HEK293 (cell line): ENCODE data around the gene SPACA9.

Source experiments
- CTCF ChIA-PET: fragments of 350-600 bp; formaldehyde crosslinking; extraction: SDS; loops from one replicate; lab custom pipeline; 2021; ENCODE audit warnings: antibody characterized with exemption; lab: Yijun Ruan, JAX
- POLR2A ChIA-PET: fragments of 300-600 bp; formaldehyde crosslinking; extraction: SDS; loops from one replicate; lab custom pipeline; 2020; ENCODE audit warnings: antibody characterized with exemption, inconsistent platforms; lab: Yijun Ruan, JAX
- H3K27ac ChIP-seq: fragments of 200-500 bp; sonication (Bioruptor generic); 2 replicates; pipeline ENCODE4 v1.5.1; 2014; ENCODE audit warnings: low read depth, low read length, control low read depth, inconsistent platforms; ENCODE audit errors: extremely low read depth
- H3K36me3 ChIP-seq, 2 experiments: fragments of 200-500 bp in 1 of 2; sonication (Bioruptor generic) in 1 of 2; 1 replicate in 1 of 2; 2 replicates in 1 of 2; pipeline ENCODE4 v1.5.1; 2014 to 2017; ENCODE audit warnings: inconsistent platforms in 2 of 2, low read length in 2 of 2; ENCODE audit not compliant: control insufficient read depth in 2 of 2, insufficient read depth in 1 of 2
- H3K4me1 ChIP-seq: fragments of 200-500 bp; sonication (Bioruptor generic); 2 replicates; pipeline ENCODE4 v1.5.1; 2014; ENCODE audit warnings: mild to moderate bottlenecking, low read length, inconsistent platforms; ENCODE audit not compliant: control insufficient read depth, insufficient read depth
- H3K4me3 ChIP-seq: 2 replicates; pipeline ENCODE4 v1.5.1; 2011; ENCODE audit warnings: low read depth, mild to moderate bottlenecking, control low read depth, low read length, moderate library complexity
- H3K9me3 ChIP-seq: fragments of 200-500 bp; sonication (Bioruptor generic); 2 replicates; pipeline ENCODE4 v1.5.1; 2014; ENCODE audit warnings: low read depth, low read length, inconsistent platforms; ENCODE audit not compliant: control insufficient read depth, insufficient read depth
- ATF2 ChIP-seq: fragments of 450-650 bp; formaldehyde crosslinking; IDR thresholded peaks from 2 replicates; pipeline ENCODE4 v1.5.1; 2016; ENCODE audit warnings: missing biosample characterization, missing genetic modification characterization, low read depth
- CTCF ChIP-seq: fragments of 450-650 bp; formaldehyde crosslinking; IDR thresholded peaks from 2 replicates; pipeline ENCODE4 v1.5.1; 2016; ENCODE audit warnings: missing biosample characterization, missing genetic modification characterization
- KLF1 ChIP-seq: fragments of 450-650 bp; formaldehyde crosslinking; IDR thresholded peaks from 2 replicates; pipeline ENCODE4 v1.5.1; 2016; ENCODE audit warnings: missing biosample characterization, missing genetic modification characterization
- MZF1 ChIP-seq: fragments of 450-650 bp; formaldehyde crosslinking; IDR thresholded peaks from 2 replicates; pipeline ENCODE4 v1.5.1; 2017; ENCODE audit warnings: missing biosample characterization, missing genetic modification characterization, borderline replicate concordance
- SP2 ChIP-seq: fragments of 450-650 bp; formaldehyde crosslinking; IDR thresholded peaks from 2 replicates; pipeline ENCODE4 v1.5.1; 2016; ENCODE audit warnings: missing biosample characterization, missing genetic modification characterization
- YY1 ChIP-seq: fragments of 450-650 bp; formaldehyde crosslinking; IDR thresholded peaks from 2 replicates; pipeline ENCODE4 v1.5.1; 2018; ENCODE audit warnings: missing biosample characterization, missing genetic modification characterization
- ZFP3 ChIP-seq: fragments of 450-650 bp; formaldehyde crosslinking; IDR thresholded peaks from 2 replicates; pipeline ENCODE4 v1.5.1; 2016; ENCODE audit warnings: low read depth, missing biosample characterization, missing genetic modification characterization
- ZNF146 ChIP-seq: fragments of 450-650 bp; formaldehyde crosslinking; IDR thresholded peaks from 2 replicates; pipeline ENCODE4 v1.5.1; 2016; ENCODE audit warnings: missing biosample characterization, missing genetic modification characterization
- ZNF155 ChIP-seq: fragments of 450-650 bp; formaldehyde crosslinking; IDR thresholded peaks from 2 replicates; pipeline ENCODE4 v1.5.1; 2016; ENCODE audit warnings: missing biosample characterization, missing genetic modification characterization
- ZNF19 ChIP-seq: fragments of 450-650 bp; formaldehyde crosslinking; IDR thresholded peaks from 2 replicates; pipeline ENCODE4; 2016; ENCODE audit warnings: missing biosample characterization, missing genetic modification characterization, low read depth
- ZNF248 ChIP-seq: fragments of 450-650 bp; formaldehyde crosslinking; IDR thresholded peaks from 2 replicates; pipeline ENCODE4 v1.5.1; 2017; ENCODE audit warnings: missing biosample characterization, missing genetic modification characterization
- ZNF394 ChIP-seq: fragments of 450-650 bp; formaldehyde crosslinking; IDR thresholded peaks from 2 replicates; pipeline ENCODE4 v1.5.1; 2016; ENCODE audit warnings: missing biosample characterization, missing genetic modification characterization, mild to moderate bottlenecking, moderate library complexity, borderline replicate concordance
- ZNF433 ChIP-seq: fragments of 450-650 bp; formaldehyde crosslinking; IDR thresholded peaks from 2 replicates; pipeline ENCODE4 v1.5.1; 2016; ENCODE audit warnings: missing biosample characterization, missing genetic modification characterization, low read depth
- ZNF510 ChIP-seq: fragments of 450-650 bp; formaldehyde crosslinking; IDR thresholded peaks from 2 replicates; pipeline ENCODE4 v1.5.1; 2018; ENCODE audit warnings: mild to moderate bottlenecking, missing genetic modification characterization, missing biosample characterization; ENCODE audit not compliant: insufficient replicate concordance
- ZNF548 ChIP-seq: fragments of 450-650 bp; formaldehyde crosslinking; IDR thresholded peaks from 2 replicates; pipeline ENCODE4 v1.5.1; 2016; ENCODE audit warnings: missing biosample characterization, missing genetic modification characterization
- ZNF555 ChIP-seq: fragments of 450-650 bp; formaldehyde crosslinking; conservative IDR thresholded peaks from 2 replicates; pipeline ENCODE4 v1.5.1; 2017; ENCODE audit warnings: missing biosample characterization, mild to moderate bottlenecking, missing genetic modification characterization, inconsistent platforms
- ZNF610 ChIP-seq: fragments of 450-650 bp; formaldehyde crosslinking; IDR thresholded peaks from 2 replicates; pipeline ENCODE4 v1.5.1; 2016; ENCODE audit warnings: missing biosample characterization, missing genetic modification characterization, borderline replicate concordance
- ZNF692 ChIP-seq: fragments of 450-650 bp; formaldehyde crosslinking; IDR thresholded peaks from 2 replicates; pipeline ENCODE4 v1.5.1; 2016; ENCODE audit warnings: missing biosample characterization, missing genetic modification characterization
- ZNF768 ChIP-seq: fragments of 450-650 bp; formaldehyde crosslinking; IDR thresholded peaks from 2 replicates; pipeline ENCODE4 v1.5.1; 2018; ENCODE audit warnings: missing biosample characterization, mild to moderate bottlenecking, missing genetic modification characterization
- ZNF785 ChIP-seq: fragments of 450-650 bp; formaldehyde crosslinking; IDR thresholded peaks from 2 replicates; pipeline ENCODE4 v1.5.1; 2016; ENCODE audit warnings: missing biosample characterization, missing genetic modification characterization
- ZNF791 ChIP-seq: fragments of 450-650 bp; formaldehyde crosslinking; IDR thresholded peaks from 2 replicates; pipeline ENCODE4 v1.5.1; 2016; ENCODE audit warnings: missing biosample characterization, missing genetic modification characterization
- ZNF830 ChIP-seq: fragments of 450-650 bp; IDR thresholded peaks from 2 replicates; pipeline ENCODE4 v1.5.0; 2018; ENCODE audit warnings: missing biosample characterization, missing genetic modification characterization, low read depth, mild to moderate bottlenecking, moderate library complexity
- ZSCAN16 ChIP-seq: fragments of 450-650 bp; formaldehyde crosslinking; IDR thresholded peaks from 2 replicates; pipeline ENCODE4 v1.5.1; 2016; ENCODE audit warnings: missing biosample characterization, missing genetic modification characterization
- ZSCAN5A ChIP-seq: fragments of 450-650 bp; formaldehyde crosslinking; IDR thresholded peaks from 2 replicates; pipeline ENCODE4 v1.5.1; 2016; ENCODE audit warnings: missing biosample characterization, missing genetic modification characterization
- TF ChIP-seq, protein P1 (sequence below): fragments of 450-650 bp; formaldehyde crosslinking; IDR thresholded peaks from 2 replicates; pipeline ENCODE4 v1.5.1; 2016; ENCODE audit warnings: missing biosample characterization, missing genetic modification characterization
- TF ChIP-seq, protein P2 (sequence below): fragments of 450-650 bp; formaldehyde crosslinking; IDR thresholded peaks from 2 replicates; pipeline ENCODE4 v1.5.1; 2016; ENCODE audit warnings: missing biosample characterization, missing genetic modification characterization, borderline replicate concordance

SPACA9 gene

DNA sequence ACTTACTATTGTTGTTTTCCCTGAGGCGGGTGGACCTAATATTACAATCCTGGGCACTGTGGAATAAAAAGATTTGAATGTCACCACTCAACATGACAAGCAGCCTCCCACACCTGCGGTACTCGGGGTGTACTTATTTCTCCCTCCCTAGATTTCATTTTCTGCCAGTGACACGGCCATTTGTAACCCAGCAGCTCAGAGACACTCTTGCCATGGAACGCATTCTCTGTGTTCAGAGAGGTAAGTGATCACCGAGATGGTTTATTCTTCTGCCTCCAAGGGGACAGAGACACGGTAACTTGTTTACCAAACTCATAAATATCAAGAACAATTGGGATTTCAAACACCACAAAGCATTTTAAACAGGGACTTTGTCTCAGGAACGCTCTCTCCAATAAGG is 11.8 kb upstream of the SPACA9 start:
- POLR2A ChIA-PET: no interaction called here
- TF ChIP-seq ZNF692 (tag by site-specific recombination): no peak
- TF ChIP-seq SP2: no peak
- no peak for TF ChIP-seq ZSCAN16 (tag by site-specific recombination)
- no peak for TF ChIP-seq ZNF830 (tag by site-specific recombination)
- TF ChIP-seq ZNF791: no peak
- TF ChIP-seq, protein P1, sequence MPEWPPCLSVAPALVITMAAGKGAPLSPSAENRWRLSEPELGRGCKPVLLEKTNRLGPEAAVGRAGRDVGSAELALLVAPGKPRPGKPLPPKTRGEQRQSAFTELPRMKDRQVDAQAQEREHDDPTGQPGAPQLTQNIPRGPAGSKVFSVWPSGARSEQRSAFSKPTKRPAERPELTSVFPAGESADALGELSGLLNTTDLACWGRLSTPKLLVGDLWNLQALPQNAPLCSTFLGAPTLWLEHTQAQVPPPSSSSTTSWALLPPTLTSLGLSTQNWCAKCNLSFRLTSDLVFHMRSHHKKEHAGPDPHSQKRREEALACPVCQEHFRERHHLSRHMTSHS (tag by site-specific recombination): no peak
- no peak for TF ChIP-seq ZNF248 (tag by site-specific recombination)
- no peak for TF ChIP-seq ZNF555 (tag by site-specific recombination)
- TF ChIP-seq ZNF768 (tag by site-specific recombination): no peak
- no peak for TF ChIP-seq ZNF146 (tag by site-specific recombination)
- TF ChIP-seq, all 188 proteins: peak for 0
- CTCF ChIA-PET: interaction anchor here (0.5 kb wide), 1 partner anchor 9 kb away, joined by 3 read pairs; no protein-coding TSS in a partner anchor

GRCh38 chr9:132869266-132869665 is 9.4 kb upstream of the SPACA9 start:
- no peak for TF ChIP-seq ZNF610 (tag by site-specific recombination)
- no peak for TF ChIP-seq ATF2 (tag by site-specific recombination)
- no peak for TF ChIP-seq ZNF155 (tag by site-specific recombination)
- no peak for TF ChIP-seq SP2
- TF ChIP-seq, protein P2, sequence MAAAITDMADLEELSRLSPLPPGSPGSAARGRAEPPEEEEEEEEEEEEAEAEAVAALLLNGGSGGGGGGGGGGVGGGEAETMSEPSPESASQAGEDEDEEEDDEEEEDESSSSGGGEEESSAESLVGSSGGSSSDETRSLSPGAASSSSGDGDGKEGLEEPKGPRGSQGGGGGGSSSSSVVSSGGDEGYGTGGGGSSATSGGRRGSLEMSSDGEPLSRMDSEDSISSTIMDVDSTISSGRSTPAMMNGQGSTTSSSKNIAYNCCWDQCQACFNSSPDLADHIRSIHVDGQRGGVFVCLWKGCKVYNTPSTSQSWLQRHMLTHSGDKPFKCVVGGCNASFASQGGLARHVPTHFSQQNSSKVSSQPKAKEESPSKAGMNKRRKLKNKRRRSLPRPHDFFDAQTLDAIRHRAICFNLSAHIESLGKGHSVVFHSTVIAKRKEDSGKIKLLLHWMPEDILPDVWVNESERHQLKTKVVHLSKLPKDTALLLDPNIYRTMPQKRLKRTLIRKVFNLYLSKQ (tag by site-specific recombination): no peak
- TF ChIP-seq ZNF433 (tag by site-specific recombination): no peak
- no peak for TF ChIP-seq ZNF394 (tag by site-specific recombination)
- TF ChIP-seq ZNF19 (tag by site-specific recombination): no peak
- TF ChIP-seq CTCF: no peak
- no peak for TF ChIP-seq ZFP3
- no peak for TF ChIP-seq ZNF548 (tag by site-specific recombination)
- TF ChIP-seq KLF1 (tag by site-specific recombination): no peak
- no peak for TF ChIP-seq ZSCAN5A
- no peak for TF ChIP-seq ZNF510 (tag by site-specific recombination)
- TF ChIP-seq YY1: no peak
- no peak for TF ChIP-seq MZF1
- TF ChIP-seq ZNF785 (tag by site-specific recombination): no peak
- POLR2A ChIA-PET: no interaction called here

More for the DNA sequence above, 11.8 kb upstream of the SPACA9 start:
- H3K4me3 ChIP-seq: no peak overlapping the region
- no peaks in the 10 kb centered on the region for H3K36me3 ChIP-seq
- no peak overlapping the region for H3K27ac ChIP-seq
- H3K9me3 ChIP-seq: no peaks in the 10 kb centered on the region
- H3K4me1 ChIP-seq: no peaks in the 10 kb centered on the region

More at GRCh38 chr9:132869266-132869665, 9.4 kb upstream of the SPACA9 start:
- Histone ChIP-seq H3K4me1 (no peaks in the 10 kb centered on the region), H3K27ac (no peak overlapping the region), H3K4me3 (no peak overlapping the region), H3K9me3 (no peaks in the 10 kb centered on the region), H3K36me3 (no peaks in the 10 kb centered on the region)
- CTCF ChIA-PET: no interaction called here
